Mesothelial cell of epicardium (in vitro differentiated cells): ENCODE measurements around the gene SLC7A14. TPM values are rescaled to one million over a fixed set of nuclear protein-coding genes. Genes with fewer than 3 reads are reported as not detected.

Experiments used
- DNase-seq, 2 experiments: peaks; one replicate each; pipeline ENCODE4 v3.0.0; 2021; ENCODE audit warnings: low spot score in 2 of 2; ENCODE audit not compliant: unreplicated experiment in 2 of 2
- H3K27ac Mint-ChIP-seq: 2 replicates; pipeline ENCODE4 v1.8.0; 2021; ENCODE audit warnings: mixed read lengths
- H3K27me3 Mint-ChIP-seq: 2 replicates; pipeline ENCODE4 v1.8.0; 2021; ENCODE audit warnings: low read depth, mixed read lengths
- H3K36me3 Mint-ChIP-seq: 2 replicates; pipeline ENCODE4 v1.8.0; 2021; ENCODE audit warnings: mixed read lengths
- H3K4me1 Mint-ChIP-seq: 2 replicates; pipeline ENCODE4 v1.8.0; 2021; ENCODE audit warnings: mixed read lengths
- H3K4me3 Mint-ChIP-seq: 2 replicates; pipeline ENCODE4 v1.8.0; 2021; ENCODE audit warnings: mild to moderate bottlenecking, moderate library complexity, mixed read lengths
- H3K9me3 Mint-ChIP-seq: 2 replicates; pipeline ENCODE4 v1.8.0; 2021; ENCODE audit warnings: mixed read lengths
- CTCF ChIP-seq: fragments of 200-600 bp; sonication (generic); IDR thresholded peaks from one replicate; pipeline ENCODE4 v1.5.0; 2021; ENCODE audit warnings: antibody characterized with exemption; ENCODE audit not compliant: unreplicated experiment
- total RNA-seq: library from RNA; stranded (reverse); gene quantifications from 3 replicates; pipeline ENCODE4 v1.2.1, GENCODE V29; 2021

The SLC7A14 gene
- total RNA-seq, 1 donor from 2014 or later = 6.6 TPM

- DNase-seq = no peak
- Mint-ChIP-seq H3K36me3 (no peaks in the 10 kb centered on the region), H3K9me3 (no peaks in the 10 kb centered on the region), H3K27me3 (no peaks in the 10 kb centered on the region), H3K4me1 (peaks cover 14% of the 10 kb centered on the region), H3K4me3 (no peak overlapping the region), H3K27ac (no peak overlapping the region)
- TF ChIP-seq CTCF = no peak
Measured at GRCh38 chr3:170631755-170632488, 46.0 kb upstream of the SLC7A14 start.

- H3K36me3 Mint-ChIP-seq = peaks cover 2% of the 10 kb centered on the region
- TF ChIP-seq CTCF = no peak
- H3K9me3 Mint-ChIP-seq = peaks cover 22% of the 10 kb centered on the region
- H3K4me1 Mint-ChIP-seq = peaks cover 18% of the 10 kb centered on the region
- H3K27me3 Mint-ChIP-seq = no peaks in the 10 kb centered on the region
- no peak overlapping the region for H3K4me3 Mint-ChIP-seq
- DNase-seq = no peak
- peak overlapping the region; percentile 43 for H3K27ac Mint-ChIP-seq
Measured at GRCh38 chr3:170623524-170623923, 37.6 kb upstream of the SLC7A14 start.

- peaks cover 32% of the 10 kb centered on the region for H3K9me3 Mint-ChIP-seq
- DNase-seq = peak in 1 of 2 experiments; percentile 49
- H3K27ac Mint-ChIP-seq = peak overlapping the region; percentile 71
- no peak for TF ChIP-seq CTCF
- H3K4me3 Mint-ChIP-seq = no peak overlapping the region
- peaks cover 2% of the 10 kb centered on the region for H3K36me3 Mint-ChIP-seq
- peaks cover 18% of the 10 kb centered on the region for H3K4me1 Mint-ChIP-seq
- H3K27me3 Mint-ChIP-seq = no peaks in the 10 kb centered on the region
Measured at GRCh38 chr3:170622369-170623159, 36.7 kb upstream of the SLC7A14 start.

GRCh38 chr3:170621256-170621655 lies 35.4 kb upstream of the SLC7A14 start:
- DNase-seq = no peak
- H3K4me3 Mint-ChIP-seq = no peak overlapping the region
- peaks cover 39% of the 10 kb centered on the region for H3K9me3 Mint-ChIP-seq
- H3K4me1 Mint-ChIP-seq = peaks cover 18% of the 10 kb centered on the region
- TF ChIP-seq CTCF = no peak
- H3K27ac Mint-ChIP-seq = no peak overlapping the region
- no peaks in the 10 kb centered on the region for H3K27me3 Mint-ChIP-seq
- H3K36me3 Mint-ChIP-seq = peaks cover 2% of the 10 kb centered on the region

- peaks cover 29% of the 10 kb centered on the region for H3K9me3 Mint-ChIP-seq
- peaks cover 2% of the 10 kb centered on the region for H3K36me3 Mint-ChIP-seq
- H3K4me1 Mint-ChIP-seq = peaks cover 10% of the 10 kb centered on the region
- DNase-seq = no peak
- TF ChIP-seq CTCF = no peak
- no peak overlapping the region for H3K27ac Mint-ChIP-seq
- no peak overlapping the region for H3K4me3 Mint-ChIP-seq
- H3K27me3 Mint-ChIP-seq = no peaks in the 10 kb centered on the region
Measured at GRCh38 chr3:170614214-170614966, 28.5 kb upstream of the SLC7A14 start.
